ENCODE data around the gene TCF7L2. TPM values are rescaled to one million over a fixed set of nuclear protein-coding genes. Genes with fewer than 3 reads are reported as not detected.
A peak's percentile ranks its signal among the peaks of the same experiment; 100 is the strongest.

Gene TCF7L2
- total and polyA plus RNA-seq, 9 of the 15 experiments (the other 6 are each of a cell fraction or from before 2014, with no cell fraction given) = 0.32 to 2.8 (median 0.92) TPM

DNA sequence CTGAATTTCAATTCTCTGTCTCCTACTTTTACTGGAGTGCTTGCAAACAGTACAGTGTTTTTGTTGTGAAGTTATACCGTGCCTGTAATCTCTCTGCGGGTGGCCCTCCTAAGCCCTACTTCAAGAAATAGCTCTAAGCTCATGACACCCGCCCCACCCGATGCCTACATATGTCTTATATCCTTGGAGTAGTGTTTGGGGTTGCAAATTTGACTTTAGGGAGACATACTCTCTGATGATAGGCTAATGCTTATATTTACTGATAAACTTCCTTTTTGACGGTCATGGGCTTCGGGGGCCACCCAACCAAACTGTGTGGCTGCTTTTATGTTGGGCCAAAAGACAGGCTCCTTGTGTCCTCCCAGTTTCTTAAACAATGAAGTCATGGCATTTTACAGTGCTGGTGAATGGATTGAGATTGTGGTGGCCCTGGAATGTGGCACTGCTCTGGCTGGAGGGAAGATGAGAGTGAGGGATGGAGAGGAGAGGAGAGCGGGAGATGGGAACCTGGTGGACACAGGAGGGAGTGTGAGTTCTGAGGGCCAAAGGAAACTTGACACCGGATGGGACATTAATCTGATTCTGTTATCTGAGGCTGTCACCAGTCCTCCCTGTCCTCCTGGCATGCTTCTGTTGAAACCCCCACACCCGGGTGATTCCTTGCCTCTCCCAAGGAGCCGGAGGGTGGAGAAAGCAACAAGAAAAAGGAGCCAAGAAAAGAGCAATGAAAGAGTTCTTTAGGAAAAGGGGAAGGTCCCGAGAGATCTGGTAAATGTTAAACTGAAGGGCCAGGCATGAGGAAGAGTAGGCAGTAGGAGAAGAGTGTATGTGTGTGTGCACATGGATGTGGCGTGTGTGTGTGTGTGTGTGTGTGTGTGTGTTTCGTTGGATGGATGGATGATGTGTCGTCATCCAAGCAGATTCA is 113.3 kb downstream of the TCF7L2 start (continued):
- TF ChIP-seq NR1H2 (CRISPR knock-in tag; IDR thresholded peaks at IDR 0.05) = no peak
- no peak for TF ChIP-seq CHD1 (IDR thresholded peaks at IDR 0.05; ENCODE audit: low read length)
- TF ChIP-seq HDGF (IDR thresholded peaks at IDR 0.05) = peak; percentile 65; the same call in 1 of the 2 replicates
- TF ChIP-seq MIER1 (IDR thresholded peaks at IDR 0.05; ENCODE audit: low read depth) = 0 out of 2 replicates have a peak, but pooled peaks have one; percentile 63
- peak; percentile 65 for TF ChIP-seq CBFA2T2 (conservative IDR thresholded peaks at IDR 0.05)
- TF ChIP-seq MCM5 (IDR thresholded peaks at IDR 0.05; ENCODE audit: low read depth) = no peak
- no peak for TF ChIP-seq ZBTB7A (IDR thresholded peaks at IDR 0.05; ENCODE audit: borderline replicate concordance, control insufficient read depth, low read depth, low read length)
- TF ChIP-seq ZNF316 (IDR thresholded peaks at IDR 0.05) = no peak
- TF ChIP-seq, protein P1, sequence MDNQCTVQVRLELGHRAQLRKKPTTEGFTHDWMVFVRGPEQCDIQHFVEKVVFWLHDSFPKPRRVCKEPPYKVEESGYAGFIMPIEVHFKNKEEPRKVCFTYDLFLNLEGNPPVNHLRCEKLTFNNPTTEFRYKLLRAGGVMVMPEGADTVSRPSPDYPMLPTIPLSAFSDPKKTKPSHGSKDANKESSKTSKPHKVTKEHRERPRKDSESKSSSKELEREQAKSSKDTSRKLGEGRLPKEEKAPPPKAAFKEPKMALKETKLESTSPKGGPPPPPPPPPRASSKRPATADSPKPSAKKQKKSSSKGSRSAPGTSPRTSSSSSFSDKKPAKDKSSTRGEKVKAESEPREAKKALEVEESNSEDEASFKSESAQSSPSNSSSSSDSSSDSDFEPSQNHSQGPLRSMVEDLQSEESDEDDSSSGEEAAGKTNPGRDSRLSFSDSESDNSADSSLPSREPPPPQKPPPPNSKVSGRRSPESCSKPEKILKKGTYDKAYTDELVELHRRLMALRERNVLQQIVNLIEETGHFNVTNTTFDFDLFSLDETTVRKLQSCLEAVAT (IDR thresholded peaks at IDR 0.05) = peak; percentile 39 to 55; a peak in 2 of 4 replicates
- TF ChIP-seq, protein P2, sequence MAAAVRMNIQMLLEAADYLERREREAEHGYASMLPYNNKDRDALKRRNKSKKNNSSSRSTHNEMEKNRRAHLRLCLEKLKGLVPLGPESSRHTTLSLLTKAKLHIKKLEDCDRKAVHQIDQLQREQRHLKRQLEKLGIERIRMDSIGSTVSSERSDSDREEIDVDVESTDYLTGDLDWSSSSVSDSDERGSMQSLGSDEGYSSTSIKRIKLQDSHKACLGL (CRISPR knock-in tag; IDR thresholded peaks at IDR 0.05; ENCODE audit: borderline replicate concordance, poor library complexity, severe bottlenecking) = no peak
- TF ChIP-seq, protein P3, sequence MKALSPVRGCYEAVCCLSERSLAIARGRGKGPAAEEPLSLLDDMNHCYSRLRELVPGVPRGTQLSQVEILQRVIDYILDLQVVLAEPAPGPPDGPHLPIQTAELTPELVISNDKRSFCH (CRISPR knock-in tag; IDR thresholded peaks at IDR 0.05) = no peak
- TF ChIP-seq, protein P3 (tag; IDR thresholded peaks at IDR 0.05) = no peak
- TF ChIP-seq, protein P4, sequence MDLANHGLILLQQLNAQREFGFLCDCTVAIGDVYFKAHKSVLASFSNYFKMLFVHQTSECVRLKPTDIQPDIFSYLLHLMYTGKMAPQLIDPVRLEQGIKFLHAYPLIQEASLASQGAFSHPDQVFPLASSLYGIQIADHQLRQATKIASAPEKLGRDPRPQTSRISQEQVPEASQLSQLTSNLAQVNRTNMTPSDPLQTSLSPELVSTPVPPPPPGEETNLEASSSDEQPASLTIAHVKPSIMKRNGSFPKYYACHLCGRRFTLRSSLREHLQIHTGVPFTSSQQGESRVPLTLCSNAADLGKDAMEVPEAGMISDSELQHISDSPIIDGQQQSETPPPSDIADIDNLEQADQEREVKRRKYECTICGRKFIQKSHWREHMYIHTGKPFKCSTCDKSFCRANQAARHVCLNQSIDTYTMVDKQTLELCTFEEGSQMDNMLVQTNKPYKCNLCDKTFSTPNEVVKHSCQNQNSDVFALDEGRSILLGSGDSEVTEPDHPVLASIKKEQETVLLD (IDR thresholded peaks at IDR 0.05) = peak; percentile 71
- TF ChIP-seq, protein P5, sequence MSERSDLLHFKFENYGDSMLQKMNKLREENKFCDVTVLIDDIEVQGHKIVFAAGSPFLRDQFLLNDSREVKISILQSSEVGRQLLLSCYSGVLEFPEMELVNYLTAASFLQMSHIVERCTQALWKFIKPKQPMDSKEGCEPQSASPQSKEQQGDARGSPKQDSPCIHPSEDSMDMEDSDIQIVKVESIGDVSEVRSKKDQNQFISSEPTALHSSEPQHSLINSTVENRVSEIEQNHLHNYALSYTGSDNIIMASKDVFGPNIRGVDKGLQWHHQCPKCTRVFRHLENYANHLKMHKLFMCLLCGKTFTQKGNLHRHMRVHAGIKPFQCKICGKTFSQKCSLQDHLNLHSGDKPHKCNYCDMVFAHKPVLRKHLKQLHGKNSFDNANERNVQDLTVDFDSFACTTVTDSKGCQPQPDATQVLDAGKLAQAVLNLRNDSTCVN (CRISPR knock-in tag; IDR thresholded peaks at IDR 0.05) = peak; percentile 83; the same call in 1 of the 2 replicates
- TF ChIP-seq ZNF507 (tag; conservative IDR thresholded peaks at IDR 0.05) = no peak
- TF ChIP-seq, protein P6, sequence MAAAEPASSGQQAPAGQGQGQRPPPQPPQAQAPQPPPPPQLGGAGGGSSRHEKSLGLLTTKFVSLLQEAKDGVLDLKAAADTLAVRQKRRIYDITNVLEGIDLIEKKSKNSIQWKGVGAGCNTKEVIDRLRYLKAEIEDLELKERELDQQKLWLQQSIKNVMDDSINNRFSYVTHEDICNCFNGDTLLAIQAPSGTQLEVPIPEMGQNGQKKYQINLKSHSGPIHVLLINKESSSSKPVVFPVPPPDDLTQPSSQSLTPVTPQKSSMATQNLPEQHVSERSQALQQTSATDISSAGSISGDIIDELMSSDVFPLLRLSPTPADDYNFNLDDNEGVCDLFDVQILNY (CRISPR knock-in tag; IDR thresholded peaks at IDR 0.05) = no peak
- TF ChIP-seq, protein P7, sequence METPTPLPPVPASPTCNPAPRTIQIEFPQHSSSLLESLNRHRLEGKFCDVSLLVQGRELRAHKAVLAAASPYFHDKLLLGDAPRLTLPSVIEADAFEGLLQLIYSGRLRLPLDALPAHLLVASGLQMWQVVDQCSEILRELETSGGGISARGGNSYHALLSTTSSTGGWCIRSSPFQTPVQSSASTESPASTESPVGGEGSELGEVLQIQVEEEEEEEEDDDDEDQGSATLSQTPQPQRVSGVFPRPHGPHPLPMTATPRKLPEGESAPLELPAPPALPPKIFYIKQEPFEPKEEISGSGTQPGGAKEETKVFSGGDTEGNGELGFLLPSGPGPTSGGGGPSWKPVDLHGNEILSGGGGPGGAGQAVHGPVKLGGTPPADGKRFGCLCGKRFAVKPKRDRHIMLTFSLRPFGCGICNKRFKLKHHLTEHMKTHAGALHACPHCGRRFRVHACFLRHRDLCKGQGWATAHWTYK (CRISPR knock-in tag; IDR thresholded peaks at IDR 0.05) = no peak
- no peak for TF ChIP-seq MBD2 (IDR thresholded peaks at IDR 0.05; ENCODE audit: borderline replicate concordance, low read depth)
- TF ChIP-seq RFX7 (CRISPR knock-in tag; IDR thresholded peaks at IDR 0.05) = no peak
- TF ChIP-seq ZNF586 (CRISPR knock-in tag; conservative IDR thresholded peaks at IDR 0.05) = no peak
